H1 (cell line): ENCODE results near the gene PRR36. TPM values are rescaled to one million over a fixed set of nuclear protein-coding genes. Genes with fewer than 3 reads are reported as not detected.

Experiments
- BCL11A ChIP-seq, 2 experiments: IDR thresholded peaks; one replicate each; pipeline ENCODE4 v1.6.1; 2011; ENCODE audit warnings: low read depth in 2 of 2, low read length in 2 of 2, mild to moderate bottlenecking in 2 of 2
- BRCA1 ChIP-seq: IDR thresholded peaks from 2 replicates; pipeline ENCODE4 v1.6.1; 2012; ENCODE audit warnings: low read depth, low read length, improper control_type of control experiment
- CEBPB ChIP-seq: IDR thresholded peaks from 2 replicates; pipeline ENCODE4 v1.6.1; 2012; ENCODE audit warnings: low read depth, low read length
- CHD7 ChIP-seq: fragments of 300-600 bp; sonication (generic); IDR thresholded peaks from 2 replicates; pipeline ENCODE4 v1.7.1; 2012; ENCODE audit warnings: low read length, moderate library complexity, mild to moderate bottlenecking, inconsistent platforms; ENCODE audit not compliant: insufficient replicate concordance
- GABPA ChIP-seq: IDR thresholded peaks from 2 replicates; pipeline ENCODE4 v1.6.1; 2011; ENCODE audit warnings: mild to moderate bottlenecking, low read length, moderate library complexity, borderline replicate concordance; ENCODE audit not compliant: insufficient read depth
- JUN ChIP-seq: IDR thresholded peaks from 2 replicates; pipeline ENCODE4 v1.6.1; 2011; ENCODE audit warnings: low read depth, mild to moderate bottlenecking, improper control_type of control experiment, low read length
- JUND ChIP-seq: IDR thresholded peaks from 2 replicates; pipeline ENCODE4 v1.6.1; 2011; ENCODE audit warnings: mild to moderate bottlenecking, improper control_type of control experiment, low read length
- NANOG ChIP-seq: IDR thresholded peaks from 2 replicates; pipeline ENCODE4 v1.6.1; 2011; ENCODE audit warnings: low read length, low read depth, mild to moderate bottlenecking, inconsistent platforms; ENCODE audit not compliant: insufficient read depth, poor library complexity, severe bottlenecking
- PHF8 ChIP-seq: fragments of 200-600 bp; sonication (generic); conservative IDR thresholded peaks from 2 replicates; pipeline ENCODE4 v1.7.1; 2012; ENCODE audit warnings: low read depth, mild to moderate bottlenecking, inconsistent platforms, low read length, moderate library complexity
- RAD21 ChIP-seq, 2 experiments: IDR thresholded peaks in 1 of 2; conservative IDR thresholded peaks in 1 of 2; 2 replicates each; pipeline ENCODE4 v1.6.1; 2011; ENCODE audit warnings: low read depth in 2 of 2, low read length in 2 of 2, improper control_type of control experiment in 1 of 2, inconsistent platforms in 1 of 2, mild to moderate bottlenecking in 1 of 2, moderate library complexity in 1 of 2
- TAF7 ChIP-seq: optimal IDR thresholded peaks from 2 replicates; pipeline ENCODE3; 2011; ENCODE audit warnings: low read depth, mild to moderate bottlenecking, inconsistent platforms, low read length, moderate library complexity, borderline replicate concordance
- ZNF274 ChIP-seq: IDR thresholded peaks from 2 replicates; pipeline ENCODE4 v1.7.0; 2012; ENCODE audit warnings: low read length, borderline replicate concordance; ENCODE audit errors: extremely low read depth
- polyA plus RNA-seq, 7 experiments: library from polyadenylated mRNA; depleted of rRNA in 3 of 7; stranded (reverse) in 5 of 7; unstranded in 2 of 7; fragments of >200 nt in 5 of 7; fragments of 200-250 nt in 2 of 7; gene quantifications; 1 replicate in 5 of 7; 2 replicates in 1 of 7; 4 replicates in 1 of 7; pipeline versions ENCODE4 v1.2.1 to v1.2.3, GENCODE V29; 2011 to 2013; ENCODE audit warnings: missing spikeins in 2 of 7, mixed read lengths in 2 of 7
- total RNA-seq: library from RNA; stranded (reverse); fragmentation: NEBNext Ultra II Directional; extraction: Animal tissue kit (Norgen Biotek cat#: 25700); gene quantifications from 2 replicates; pipeline ENCODE4 v1.2.1, GENCODE V29; 2021

The PRR36 gene
- total and polyA plus RNA-seq, 2 of the 8 experiments (the other 6 are each of a cell fraction or from before 2014, with no cell fraction given) = 1.6 to 23.9 TPM

GRCh38 chr19:7857727-7858108 is 16.5 kb downstream of the PRR36 start (continued):
- no peak for TF ChIP-seq CHD7
- TF ChIP-seq ZNF274 = no peak
- TF ChIP-seq NANOG = no peak
- no peak for TF ChIP-seq TAF7
- TF ChIP-seq CEBPB = no peak
- TF ChIP-seq JUN = no peak
- TF ChIP-seq RAD21 (IDR thresholded peaks at IDR 0.05 in 1 of 2, conservative IDR thresholded peaks at IDR 0.05 in 1 of 2; ENCODE audit: low read depth in 2 of 2, low read length in 2 of 2) = no peak
- TF ChIP-seq BRCA1 = no peak
- TF ChIP-seq GABPA = no peak
- no peak for TF ChIP-seq JUND
- TF ChIP-seq BCL11A (IDR thresholded peaks at IDR 0.05; ENCODE audit: low read depth in 2 of 2, low read length in 2 of 2) = no peak
- no peak for TF ChIP-seq PHF8
